ENCODE data around the gene ATF6.

The ATF6 gene

DNA sequence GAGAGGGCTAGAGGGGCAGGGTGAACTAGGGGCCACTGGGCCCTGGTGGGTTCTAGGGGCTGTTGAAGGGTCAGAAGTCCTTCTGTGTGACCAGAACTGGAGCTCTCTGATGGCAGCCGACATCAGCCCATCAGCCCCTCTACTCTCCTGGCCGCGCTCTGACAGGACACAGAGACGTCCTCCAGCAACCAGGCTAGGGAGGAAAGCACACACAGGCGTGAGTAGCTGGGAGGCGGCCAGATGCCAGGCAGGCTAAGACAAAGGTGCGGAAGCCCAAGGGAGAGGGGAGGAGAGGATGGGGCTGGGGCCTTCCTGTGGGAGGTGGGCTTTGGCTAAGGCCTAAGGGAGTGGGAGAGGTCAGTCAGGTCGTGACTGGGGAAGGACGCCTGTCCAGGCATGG lies 206.7 kb downstream of the ATF6 start:
- no peak for DNase-seq (ENCODE audit: low read depth)

DNA sequence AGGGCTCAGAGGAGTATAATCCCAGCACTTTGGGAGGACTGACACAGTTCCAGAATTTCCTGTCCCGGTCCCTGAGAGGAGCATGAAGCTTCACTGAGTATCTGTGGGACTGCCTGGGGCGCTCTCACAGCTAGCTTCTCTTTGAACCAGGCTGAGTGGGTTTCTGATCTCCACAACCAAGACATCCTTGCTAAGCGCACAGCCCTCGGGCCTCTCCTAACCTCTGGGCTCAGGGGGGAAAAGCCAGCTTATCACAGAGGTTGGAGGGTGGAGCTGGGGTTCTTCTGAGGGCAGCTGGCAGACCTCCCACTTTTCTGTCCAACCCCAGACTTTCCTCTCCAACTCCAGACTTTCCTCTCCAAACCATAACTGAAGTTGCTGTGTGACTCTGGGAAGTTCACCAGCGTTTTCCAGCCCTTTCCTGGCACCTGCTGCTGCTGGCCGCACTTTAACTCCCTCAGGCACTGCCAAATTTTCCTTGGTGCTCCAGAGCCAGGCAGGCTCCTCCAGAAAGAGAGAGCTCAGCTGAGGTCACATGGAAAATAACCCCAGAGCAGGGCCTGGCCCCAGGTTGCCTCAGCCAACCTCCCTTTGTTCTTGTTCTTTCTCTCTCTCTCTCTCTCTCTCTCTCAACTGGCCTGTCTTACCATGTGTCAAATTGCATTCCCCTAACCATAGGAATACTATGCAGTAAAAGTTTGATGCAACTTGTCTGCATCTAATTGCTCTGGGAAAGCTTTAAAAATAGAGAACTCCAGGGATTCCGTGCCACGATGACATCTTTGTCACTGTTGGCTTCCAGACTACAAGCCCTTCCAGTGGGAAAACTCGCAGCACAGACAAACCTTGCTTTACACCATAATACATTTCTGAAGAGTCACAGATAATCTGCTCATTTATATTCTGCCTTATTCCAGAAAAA lies 208.1 kb downstream of the ATF6 start:
- no peak for DNase-seq (ENCODE audit: low read depth)

DNA sequence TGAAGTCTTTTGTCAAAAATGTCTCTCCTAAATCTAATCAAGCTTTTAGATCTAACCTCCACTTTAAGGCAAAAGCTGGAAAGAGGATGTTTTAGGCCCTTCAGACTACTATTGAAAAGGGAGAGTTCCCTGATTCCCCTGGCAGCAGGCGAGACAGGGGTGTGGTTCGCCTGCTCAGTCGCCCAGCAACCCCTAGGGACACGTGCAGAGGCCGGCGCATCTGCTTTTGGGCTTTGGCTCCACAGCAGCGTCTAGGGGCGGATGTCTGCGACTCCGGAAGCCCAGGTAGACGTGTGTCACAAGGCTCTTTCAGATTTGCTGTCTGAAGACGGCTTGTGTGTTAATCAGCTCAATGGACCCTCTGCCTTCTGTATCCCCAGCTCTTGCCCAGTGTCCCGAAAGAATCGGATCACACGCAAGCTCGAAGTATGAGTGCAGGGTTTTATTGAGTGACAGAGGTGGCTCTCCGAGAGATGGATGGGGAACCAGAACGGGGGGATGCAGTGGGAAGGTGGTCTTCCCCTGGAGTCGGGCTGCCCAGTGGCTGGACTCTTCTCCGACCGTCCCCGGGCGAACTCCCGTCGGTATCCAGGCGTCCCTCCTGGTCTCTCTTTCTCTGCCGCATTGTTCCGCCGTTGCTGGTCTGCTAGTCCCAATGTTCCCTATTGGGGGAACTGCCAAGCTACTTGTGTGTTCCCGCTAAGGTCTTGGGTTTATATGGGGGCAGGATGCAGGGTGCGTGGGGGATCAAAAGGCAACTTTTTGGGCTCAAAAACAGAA lies 212.1 kb downstream of the ATF6 start:
- no peak for DNase-seq (ENCODE audit: low read depth)

DNA sequence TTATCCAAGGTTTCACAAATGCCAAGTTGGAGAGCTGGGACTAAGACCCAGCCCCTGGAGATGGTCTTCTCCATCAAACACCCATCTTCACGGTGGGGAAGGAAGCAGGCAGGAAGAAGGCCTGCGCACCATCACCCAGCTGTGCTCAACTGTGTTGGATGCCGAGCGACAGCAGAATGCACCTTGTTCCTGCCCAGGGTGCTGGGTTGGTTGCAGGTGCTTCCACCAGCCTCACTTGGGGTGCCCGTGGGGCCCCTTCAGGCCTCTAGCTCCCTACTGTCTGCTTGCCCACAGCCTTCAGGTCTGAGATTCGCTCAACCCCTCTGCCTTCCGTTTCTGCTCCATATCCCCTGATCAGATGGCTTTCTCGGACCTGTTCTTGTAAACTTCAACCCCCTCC lies 215.0 kb downstream of the ATF6 start:
- no peak for DNase-seq (ENCODE audit: low read depth)

DNA sequence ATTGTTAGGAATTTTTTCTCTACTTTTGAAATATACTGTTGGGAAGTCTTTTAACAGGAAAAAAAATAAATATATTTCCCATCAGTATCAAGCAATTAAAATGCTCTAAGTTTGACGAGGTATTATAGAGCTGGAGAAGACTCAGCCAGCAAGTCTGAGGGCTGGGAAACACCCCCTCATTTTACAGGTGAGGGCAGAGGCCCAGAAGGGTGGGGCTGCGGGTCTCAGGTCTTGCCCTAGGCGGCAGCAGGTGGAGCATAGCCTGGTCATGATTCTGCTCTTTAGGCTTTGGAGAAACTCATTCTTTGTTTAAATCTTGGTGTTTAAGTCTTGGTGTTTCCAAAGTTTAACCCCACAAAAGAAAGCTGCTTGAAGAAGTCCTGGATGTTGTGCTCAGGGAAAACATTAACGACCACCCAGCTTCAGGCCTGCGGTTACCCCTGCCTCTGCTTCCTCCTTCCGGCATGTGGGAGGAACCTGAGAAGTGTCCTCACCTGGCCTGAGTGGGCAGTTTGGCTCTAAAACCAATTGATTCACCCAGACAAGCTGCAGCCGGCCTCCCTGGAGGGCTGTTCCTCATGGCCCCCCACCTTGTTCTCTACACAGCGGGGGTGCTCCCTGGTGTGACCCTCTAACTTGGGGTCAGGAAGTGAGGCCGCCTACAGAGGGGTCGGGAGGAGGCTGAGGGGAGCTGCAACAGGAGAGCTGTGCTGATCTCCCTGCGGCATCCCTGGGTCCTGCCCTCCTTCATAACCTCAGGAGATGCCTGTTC lies 215.8 kb downstream of the ATF6 start:
- DNase-seq (ENCODE audit: low read depth), result no peak

DNA sequence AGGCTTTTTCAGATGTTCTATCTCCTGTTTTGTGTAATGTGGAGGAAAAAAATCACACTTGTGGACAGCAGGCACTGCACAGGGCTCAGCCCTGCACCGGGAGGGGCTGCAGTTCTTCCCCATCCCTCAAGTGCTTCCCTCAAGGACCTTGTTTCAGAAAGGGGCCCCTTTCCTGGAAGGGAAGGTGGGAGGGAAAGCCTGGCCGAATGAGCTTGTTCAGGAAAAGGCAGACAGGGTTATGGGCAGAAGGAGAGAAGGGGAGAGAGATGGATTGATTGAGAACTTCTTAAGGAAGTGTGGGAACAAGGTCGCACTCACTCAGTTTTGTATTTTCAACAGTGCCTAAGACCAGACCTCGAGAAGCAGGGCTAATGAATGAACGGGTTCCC lies 216.4 kb downstream of the ATF6 start:
- no peak for DNase-seq (ENCODE audit: low read depth)

DNA sequence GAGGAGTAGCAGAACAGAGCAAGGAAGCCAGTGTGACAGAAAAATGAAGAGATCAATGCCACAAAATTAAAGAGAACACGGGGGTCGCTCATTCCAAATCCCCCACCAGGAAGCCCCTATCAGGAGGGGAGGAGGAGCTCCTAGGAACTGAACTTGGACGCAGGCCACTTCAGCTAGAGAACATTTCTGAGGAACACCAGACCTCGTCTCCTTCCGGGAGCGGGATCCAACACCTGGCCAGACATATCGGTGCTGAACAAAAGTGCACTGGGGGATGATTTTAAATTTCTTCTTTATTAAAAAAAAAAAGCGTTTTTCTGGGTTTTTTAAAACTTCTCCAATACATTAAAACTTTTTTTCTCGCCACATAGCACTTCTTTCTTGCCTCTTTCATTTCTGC lies 216.8 kb downstream of the ATF6 start:
- no peak for DNase-seq (ENCODE audit: low read depth)

DNA sequence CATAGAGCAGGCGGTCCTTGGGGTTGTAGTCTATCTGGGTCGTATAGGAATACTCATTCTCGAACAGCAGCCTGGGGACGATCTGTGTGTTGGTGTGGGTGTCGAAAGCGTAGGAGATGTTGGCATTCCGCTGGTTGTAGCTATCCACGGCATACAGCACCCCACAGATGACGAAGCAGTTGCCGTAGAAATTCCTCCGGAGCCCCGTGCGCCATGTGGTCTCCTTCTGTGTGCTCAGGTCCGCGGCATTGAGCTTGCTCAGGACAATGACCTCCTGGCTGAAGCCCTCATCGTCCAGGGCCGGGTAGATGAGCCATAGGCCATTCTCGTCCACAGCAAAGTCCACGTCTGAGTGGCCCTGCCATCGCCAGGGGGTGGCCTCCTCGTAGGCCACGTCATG lies 217.6 kb downstream of the ATF6 start:
- DNase-seq (ENCODE audit: low read depth), result no peak

DNA sequence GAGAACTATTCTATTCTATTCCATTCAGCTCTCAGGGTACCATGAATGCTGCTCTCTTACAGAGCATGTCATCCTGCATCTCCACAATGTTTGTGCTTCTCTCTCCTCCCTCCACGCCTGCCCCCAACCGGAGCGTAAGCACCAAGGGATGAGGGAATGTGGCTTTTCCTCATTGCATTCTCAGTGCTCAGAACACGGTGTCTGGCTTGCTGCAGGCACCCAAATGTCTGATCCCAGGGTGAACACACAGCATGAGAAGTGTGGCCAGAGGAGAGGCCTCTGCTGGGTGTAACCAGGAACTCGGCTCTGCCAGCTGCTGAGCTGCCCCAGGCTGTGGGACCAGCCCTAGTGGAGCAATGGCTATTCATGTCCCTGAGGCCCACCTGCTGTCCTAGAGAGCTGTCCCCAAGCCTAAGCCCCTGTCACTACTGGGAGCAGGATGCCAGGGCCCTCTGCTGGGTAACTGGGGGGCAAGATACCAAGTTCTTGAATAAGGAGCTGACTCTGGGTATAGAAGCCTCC lies 219.2 kb downstream of the ATF6 start:
- DNase-seq (ENCODE audit: low read depth), result no peak

DNA sequence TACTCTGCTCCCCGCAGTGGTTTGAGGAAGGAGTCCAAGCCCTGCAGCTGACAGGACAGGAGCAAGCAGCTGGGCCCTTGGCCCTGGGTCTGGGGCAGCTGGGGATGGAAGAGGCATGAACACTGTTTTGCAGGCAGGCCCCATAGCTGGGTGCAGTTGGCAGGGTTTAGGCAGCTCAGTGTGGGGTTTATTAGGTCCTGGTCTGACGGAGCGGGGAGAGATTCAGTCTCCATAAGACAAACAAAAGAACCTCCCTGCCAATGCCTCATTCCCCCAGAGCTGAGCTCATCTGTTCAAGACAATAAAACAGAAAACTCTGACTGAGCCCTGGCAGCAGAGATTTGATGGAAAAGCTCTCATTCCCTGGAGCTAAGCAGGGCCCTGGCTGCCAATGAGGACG lies 220.2 kb downstream of the ATF6 start:
- no peak for DNase-seq (ENCODE audit: low read depth)

DNA sequence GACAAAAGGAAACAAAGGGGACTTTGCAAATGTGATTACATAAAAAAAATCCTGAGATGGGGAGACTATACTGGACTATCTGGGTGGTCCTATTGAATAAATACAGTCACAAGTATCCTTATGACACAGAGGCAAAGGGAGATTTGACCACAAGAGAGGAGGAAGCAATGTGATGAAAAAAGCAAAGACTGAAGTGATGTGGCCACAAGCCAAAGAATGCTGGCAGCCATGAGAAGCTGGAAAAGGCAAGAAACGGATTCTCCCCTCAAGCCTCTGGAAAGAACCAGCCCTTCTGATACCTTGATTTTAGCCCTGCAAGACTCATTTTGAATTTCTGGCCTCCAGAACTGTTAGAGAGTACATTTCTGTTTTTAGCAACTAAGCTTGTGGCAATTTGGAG lies 221.2 kb downstream of the ATF6 start:
- DNase-seq (ENCODE audit: low read depth), result no peak

DNA sequence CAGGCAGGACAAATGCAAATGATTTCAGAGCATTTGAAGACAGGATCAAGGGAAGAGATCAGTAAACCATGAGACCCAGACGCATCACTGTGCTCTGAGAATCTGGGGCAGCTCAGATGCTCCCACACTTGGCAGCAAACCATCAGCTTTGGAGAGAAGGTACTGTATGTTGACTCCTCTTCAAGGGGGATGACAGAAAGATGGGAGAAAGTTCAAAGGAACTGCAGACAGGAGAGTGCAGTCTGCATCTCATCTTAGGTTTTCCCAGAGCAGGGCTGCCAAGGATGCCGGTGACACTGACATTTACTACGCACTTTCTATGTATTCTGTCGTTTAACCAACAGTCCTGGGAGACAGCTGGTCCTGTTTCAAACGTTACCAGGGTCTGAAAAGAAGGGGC lies 221.8 kb downstream of the ATF6 start:
- no peak for DNase-seq (ENCODE audit: low read depth)

DNA sequence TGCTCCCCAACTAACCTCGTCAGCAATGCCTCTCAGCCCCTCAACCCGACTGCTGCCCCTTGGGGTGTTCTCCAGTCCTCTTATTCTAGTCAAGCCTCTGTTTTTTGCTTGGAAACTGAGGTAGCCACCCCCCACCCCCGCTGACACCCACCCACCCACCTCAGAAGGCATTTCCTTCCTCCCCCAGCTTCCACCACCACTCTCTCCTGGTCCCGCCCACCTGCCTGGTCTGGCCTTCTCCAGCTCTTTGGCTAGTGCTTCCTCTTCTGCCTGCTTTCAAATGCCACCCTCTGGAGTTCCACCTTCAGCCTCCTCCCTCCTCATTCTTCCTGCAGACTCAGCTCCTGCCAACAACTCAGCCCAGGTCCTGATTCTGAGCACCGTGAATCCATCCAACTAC lies 222.3 kb downstream of the ATF6 start:
- no peak for DNase-seq (ENCODE audit: low read depth)

DNA sequence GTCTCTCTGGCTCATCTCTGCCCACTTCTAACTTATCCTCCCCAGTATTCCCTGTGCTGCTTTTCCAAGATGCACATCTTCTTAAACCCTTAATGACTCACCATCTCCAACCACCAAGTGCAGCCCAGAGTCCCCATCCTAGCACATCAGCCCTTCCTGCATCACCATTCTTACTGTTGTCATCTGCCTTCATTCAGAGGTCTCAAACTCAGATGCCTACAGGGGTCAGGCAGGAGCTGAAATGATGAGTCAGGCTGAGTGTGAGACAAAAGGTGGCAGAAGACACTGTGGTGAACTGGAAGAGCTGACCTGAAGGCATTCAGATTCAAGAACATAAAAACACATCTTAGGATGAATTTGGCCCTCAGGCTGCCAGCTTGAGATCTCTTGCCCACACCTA lies 223.0 kb downstream of the ATF6 start:
- no peak for DNase-seq (ENCODE audit: low read depth)

DNA sequence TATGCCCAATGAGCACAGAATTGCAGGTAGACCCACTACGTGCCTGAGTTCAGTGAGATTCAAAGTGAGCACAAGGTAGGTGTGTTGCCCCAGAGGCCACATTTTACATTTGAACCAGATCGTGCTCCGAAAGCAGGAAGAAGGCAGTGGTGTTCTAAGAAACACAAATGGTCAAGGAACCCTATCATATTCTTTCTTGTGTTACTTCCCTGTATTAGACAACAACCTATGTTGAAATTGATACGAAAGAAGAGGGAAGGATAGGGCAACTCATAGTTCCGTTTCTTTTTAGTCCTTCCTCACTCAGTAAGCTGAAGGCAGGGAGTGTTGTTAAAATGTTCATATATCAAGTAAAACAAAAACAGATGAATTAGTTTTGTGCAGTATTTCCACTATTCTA lies 223.7 kb downstream of the ATF6 start:
- no peak for DNase-seq (ENCODE audit: low read depth)

DNA sequence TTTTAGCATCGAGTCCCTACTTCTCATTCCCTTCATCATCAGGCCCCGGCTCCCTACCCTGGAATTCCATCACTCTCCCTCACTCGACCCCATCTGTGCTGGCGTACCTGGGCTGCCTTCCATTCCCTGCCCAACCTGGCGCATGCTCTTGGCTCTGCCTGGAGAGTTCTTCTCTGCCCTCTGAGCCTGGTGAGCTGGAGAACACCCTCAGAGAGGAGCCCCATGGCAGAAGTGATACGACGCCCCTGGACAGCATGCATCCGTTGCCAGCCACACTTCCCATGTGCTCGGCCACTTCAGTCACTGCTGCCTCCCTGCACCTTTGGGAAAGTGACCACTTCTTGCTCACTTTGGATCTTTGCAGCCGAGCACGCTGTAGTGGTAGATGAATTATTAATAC lies 227.5 kb downstream of the ATF6 start:
- no peak for DNase-seq (ENCODE audit: low read depth)

DNA sequence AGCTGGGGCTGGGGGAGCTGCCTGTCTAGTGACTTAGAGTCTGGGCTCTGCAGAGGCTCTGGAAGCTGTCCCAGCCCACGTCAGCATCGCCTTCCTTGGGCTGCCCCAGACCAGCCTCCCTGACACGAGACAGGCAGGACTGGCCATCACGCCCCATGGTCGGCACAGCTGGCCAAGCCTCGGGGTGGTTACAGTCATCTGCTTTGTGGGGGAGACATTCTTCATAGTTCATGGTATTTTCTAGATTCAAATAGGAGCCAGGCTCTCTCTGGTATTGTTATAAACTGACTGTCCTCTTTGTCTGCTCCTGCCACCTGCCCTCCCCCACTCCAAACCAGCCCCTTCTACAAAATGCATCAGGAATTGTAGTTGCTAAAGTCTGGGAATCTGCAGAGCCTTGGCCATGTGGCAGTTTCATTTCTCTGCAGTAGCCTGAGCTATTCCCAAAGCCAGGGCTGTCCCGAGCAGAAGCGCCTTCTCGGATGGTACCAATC lies 228.1 kb downstream of the ATF6 start:
- DNase-seq (ENCODE audit: low read depth), result no peak

DNA sequence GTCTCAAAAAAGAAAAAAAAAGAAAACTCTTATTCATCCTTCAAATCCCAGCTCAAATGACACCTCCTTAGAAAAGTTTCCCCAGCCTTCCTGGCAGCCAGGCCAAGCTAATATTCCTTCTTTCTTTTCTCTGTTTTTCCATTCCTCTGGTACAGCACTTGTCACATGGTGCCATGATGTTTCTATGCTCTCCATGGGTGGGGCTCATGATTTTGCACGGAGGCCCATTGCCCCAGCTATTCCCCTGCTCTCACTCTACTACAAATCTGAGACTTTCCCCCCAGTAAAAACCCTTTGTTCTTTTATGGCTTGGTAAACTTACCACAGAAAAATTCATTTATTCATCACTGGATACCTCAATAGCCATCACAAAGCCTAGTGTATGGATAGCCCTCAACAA lies 231.0 kb downstream of the ATF6 start:
- DNase-seq (ENCODE audit: low read depth), result no peak

DNA sequence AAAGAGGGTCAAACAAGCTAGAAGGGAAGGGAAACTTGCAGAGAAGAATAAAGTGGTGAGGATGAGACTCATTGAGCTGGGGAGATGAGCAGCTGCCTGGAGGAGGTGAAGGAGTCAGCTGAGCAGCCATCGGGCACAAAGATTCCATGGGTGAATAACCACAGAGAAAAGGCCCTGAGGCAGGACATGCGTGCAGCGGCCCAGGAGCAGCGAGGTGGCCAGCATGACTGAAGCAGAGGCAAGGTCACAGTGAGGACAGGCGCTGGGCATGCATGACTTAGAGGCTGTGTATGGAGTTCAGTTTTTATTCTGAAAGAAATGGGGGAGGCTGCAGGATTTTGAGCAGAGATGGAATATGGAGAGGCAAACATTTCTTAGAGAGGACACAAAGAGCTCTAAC lies 232.7 kb downstream of the ATF6 start:
- no peak for DNase-seq (ENCODE audit: low read depth)

DNA sequence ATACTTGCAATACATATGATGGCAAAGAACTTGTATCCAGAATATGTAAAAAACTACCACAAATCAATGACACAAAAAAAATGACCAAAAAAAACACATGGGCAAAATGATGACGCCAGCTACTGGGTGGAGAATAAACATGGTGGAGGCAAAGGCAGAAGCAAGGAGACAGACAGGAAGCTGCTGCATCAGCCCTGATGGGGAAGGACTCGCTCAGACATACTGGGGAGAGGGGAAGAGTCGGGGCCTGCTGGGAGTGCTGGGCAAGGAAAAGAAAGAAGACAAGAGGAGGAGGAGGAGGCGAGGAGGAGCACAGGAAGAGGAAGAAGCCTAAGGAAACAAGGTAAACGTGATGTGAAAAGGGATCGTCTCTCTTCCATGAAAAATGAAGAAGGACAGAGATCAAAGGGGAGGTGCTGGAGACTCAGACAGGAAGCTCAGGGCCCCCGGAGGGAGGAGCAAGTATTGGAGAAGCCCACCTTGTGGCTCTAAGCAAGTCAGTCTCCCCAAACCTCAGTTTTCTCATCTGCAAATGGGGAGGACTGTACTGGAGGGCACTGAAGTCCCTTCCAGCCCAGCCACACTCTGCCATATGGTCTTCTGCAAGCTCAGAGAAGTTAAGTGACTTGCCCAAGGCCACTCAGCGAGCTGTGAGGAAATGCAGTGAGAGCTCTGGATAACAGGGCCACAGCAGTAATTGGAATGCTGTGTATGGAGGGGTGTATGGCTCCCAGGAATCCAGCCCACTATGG lies 233.4 kb downstream of the ATF6 start:
- DNase-seq (ENCODE audit: low read depth), result no peak

DNA sequence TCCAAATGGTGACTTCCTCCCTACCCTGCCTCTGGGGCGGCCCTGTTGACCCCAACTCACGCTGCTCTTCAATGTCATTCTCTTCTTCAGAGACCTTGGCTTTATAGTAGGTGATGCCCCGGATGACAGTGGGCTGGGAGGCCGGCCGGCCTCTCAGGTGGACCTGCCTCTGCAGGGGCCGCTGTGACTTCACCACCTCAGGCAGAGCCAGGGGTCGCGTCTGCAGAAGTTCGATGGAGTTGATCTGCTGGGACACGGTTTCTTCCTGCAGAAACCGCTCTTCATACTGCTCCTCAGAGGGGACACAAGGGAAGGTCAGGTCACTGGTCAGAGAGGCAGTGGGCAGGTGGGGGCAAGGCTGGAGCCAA lies 233.9 kb downstream of the ATF6 start:
- DNase-seq (ENCODE audit: low read depth), result no peak
